GM11168 (cell line): Measurements from ENCODE around the gene IL1RAPL2.
"Not testable (repeated sequence)": the region's sequence is repeated elsewhere in the genome, so short reads cannot be mapped to it uniquely, and the experiment has no call there.

ENCODE experiments used
- in situ Hi-C: fragments of 300-500 bp; cut with MboI; formaldehyde crosslinking; loops from one replicate; pipeline ENCODE4 v1.12.0; 2022; ENCODE audit warnings: low sequenced_read_pairs; ENCODE audit not compliant: unreplicated experiment

Gene IL1RAPL2

DNA sequence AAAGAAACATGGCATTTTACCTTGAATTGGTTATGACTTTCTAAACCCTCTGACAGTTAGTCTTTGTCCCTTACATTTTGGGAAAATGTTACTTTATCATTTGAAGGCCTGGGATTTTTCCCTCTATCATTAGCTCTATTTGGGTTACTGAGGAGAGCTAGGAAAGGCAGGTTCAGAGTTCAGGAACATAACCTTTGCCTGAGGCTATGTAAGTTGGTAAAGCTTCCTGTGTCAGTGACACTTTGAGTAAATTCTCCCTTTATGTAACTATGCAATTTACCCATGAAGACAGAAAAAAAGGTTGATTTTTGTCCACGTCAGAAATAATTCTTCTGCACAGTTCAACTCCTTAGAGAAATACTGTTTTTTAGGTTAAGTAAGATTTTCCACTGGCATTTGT, 1084.6 kb downstream of the IL1RAPL2 start:
- in situ Hi-C loops: no loop called here

GRCh38 chrX:105650986-105651385, 1085.0 kb downstream of the IL1RAPL2 start:
- in situ Hi-C loops: no loop called here

GRCh38 chrX:105653891-105654290, 1087.9 kb downstream of the IL1RAPL2 start:
- in situ Hi-C loops: no loop called here

DNA sequence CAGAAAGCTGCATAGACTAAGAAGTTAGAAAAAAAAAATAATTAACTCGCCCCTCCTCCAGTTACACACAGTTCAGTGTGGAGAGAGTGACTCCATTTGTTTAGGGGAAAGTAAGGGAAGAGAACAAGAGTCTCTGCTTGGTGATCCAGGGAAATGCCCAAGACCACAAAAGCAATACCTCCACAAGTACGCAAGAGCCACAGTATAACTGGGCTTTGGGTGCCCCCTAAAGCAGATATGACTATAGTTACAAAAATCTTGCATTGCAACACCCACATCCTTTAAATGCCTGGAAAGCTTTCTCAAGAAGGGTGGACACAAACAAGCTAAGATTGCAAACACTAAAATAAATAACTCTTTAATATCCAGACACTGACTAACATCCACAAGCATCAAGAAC, 1092.1 kb downstream of the IL1RAPL2 start:
- in situ Hi-C loops: no loop called here

DNA sequence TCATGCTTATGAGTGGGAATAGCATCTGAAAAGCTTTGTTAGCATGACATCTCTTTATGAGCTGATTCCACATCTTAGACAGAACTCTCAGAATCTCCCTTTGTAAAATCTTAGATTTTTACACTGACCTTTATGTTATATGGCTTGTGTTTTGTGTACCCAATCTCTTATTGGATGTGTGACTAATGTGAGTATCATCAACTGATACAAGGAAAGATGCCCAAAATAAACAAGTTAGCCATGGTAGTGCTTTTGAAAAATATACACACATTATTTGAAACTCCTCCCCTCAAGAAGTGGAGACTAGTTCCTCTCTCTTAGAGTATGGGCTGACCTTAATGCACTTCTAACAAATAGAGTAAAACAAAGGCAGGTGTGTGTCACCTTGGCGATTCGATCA, 1096.2 kb downstream of the IL1RAPL2 start:
- in situ Hi-C loops: no loop called here

- in situ Hi-C loops: no loop called here
Observed at GRCh38 chrX:105664243-105664642, 1098.2 kb downstream of the IL1RAPL2 start.

GRCh38 chrX:105684288-105684687, 1118.3 kb downstream of the IL1RAPL2 start:
- in situ Hi-C loops: not testable (repeated sequence)

GRCh38 chrX:105694839-105695238, 1128.8 kb downstream of the IL1RAPL2 start:
- in situ Hi-C loops: no loop called here

DNA sequence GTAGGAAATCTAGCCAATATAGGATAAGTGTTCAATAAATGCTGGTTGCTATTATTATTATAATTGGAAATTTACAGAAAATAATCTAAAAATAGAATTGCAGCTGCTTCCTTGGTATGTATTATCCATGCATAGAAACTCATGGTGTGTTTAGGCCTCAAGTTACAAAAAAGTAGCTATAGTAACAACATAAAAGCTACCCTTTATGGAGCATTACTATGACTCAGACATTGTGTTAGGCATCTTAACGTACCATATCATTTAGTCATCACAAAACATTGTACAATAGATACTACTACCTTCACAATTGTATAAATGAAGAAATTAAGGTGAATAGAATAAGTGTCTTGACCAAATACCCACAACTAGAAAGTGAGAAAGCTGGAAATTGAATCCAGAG, 1129.5 kb downstream of the IL1RAPL2 start:
- in situ Hi-C loops: no loop called here

GRCh38 chrX:105696870-105697269, 1130.9 kb downstream of the IL1RAPL2 start:
- in situ Hi-C loops: no loop called here

- in situ Hi-C loops: no loop called here
Observed at GRCh38 chrX:105697984-105698781, 1132.2 kb downstream of the IL1RAPL2 start.

DNA sequence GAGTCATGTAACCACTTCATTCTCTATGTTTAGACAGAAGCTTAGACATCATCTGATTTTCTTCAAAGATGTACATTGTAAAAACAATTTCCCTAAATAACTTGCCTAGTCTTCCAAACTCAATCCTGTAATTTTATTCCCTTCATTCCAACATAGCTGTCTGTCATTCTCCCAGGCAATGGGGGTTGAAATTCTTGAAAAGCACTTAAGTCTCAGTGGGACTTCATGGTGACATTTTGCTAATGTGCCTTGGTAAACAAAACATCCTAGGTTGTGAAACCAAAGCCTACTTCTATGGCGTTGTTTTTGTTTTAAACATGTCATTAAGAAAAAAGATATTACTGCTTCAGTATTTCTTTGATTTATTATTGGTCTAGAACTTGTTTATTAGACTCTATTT, 1134.3 kb downstream of the IL1RAPL2 start:
- in situ Hi-C loops: no loop called here

DNA sequence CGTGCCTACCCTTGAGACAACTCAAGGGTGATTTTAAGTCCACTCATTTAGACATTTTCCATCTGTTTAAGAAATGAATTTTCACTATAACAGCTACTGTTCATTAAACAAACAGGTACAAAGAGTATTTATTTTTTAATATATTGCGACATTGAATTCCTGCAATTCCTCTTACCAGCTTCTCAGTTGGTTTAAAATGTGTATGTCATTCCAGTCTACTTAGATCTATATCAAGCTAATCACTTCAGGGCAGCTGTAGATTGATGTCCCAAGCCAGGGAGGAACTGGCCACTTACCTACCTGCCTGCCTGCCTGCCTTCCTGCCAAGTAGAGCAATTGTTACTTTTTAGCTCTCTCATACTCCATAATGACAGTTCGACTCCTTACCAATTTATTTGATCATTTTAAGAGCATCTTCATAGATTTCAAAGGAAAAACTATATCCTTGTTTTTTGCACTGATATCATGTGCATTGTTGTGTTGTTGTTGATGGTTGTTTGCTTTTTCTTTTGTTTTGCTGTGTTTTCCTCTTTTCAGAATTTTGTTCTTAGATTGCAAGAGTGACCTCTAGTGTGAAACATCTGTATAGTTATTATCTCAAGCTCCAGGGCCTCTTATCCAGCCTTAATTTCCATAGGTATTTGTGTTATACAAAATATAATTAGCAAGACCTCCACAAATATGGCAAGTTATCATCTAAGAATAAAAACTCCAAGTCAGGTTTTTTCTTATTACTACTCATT, 1135.5 kb downstream of the IL1RAPL2 start:
- in situ Hi-C loops: no loop called here

- in situ Hi-C loops: no loop called here
Observed at GRCh38 chrX:105703876-105704275, 1137.9 kb downstream of the IL1RAPL2 start.

- in situ Hi-C loops: no loop called here
Observed at GRCh38 chrX:105706041-105706440, 1140.0 kb downstream of the IL1RAPL2 start.

GRCh38 chrX:105711805-105712204, 1145.8 kb downstream of the IL1RAPL2 start:
- in situ Hi-C loops: no loop called here

- in situ Hi-C loops: no loop called here
Observed at GRCh38 chrX:105715746-105716145, 1149.7 kb downstream of the IL1RAPL2 start.

GRCh38 chrX:105723966-105724735, 1158.2 kb downstream of the IL1RAPL2 start:
- in situ Hi-C loops: no loop called here

DNA sequence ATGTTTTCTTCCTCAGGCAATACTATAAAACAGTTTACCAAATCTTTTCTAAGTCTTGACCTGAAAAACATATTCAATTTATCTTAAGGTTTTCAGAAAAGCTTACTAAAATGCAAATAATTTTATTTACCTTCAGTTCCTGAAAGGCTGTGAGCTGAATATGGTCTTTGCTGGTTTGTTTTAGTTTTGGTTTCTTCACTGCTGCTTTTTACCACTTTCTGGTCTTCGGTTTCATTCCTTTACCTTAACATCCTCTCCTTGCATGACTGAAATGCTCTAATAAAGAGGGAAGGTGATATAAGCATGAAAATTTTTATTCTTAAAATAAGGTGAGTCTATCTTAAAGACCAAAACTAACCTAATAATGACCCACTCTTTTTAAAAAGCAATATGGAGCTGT, 1159.2 kb downstream of the IL1RAPL2 start:
- in situ Hi-C loops: no loop called here

GRCh38 chrX:105738162-105738561, 1172.2 kb downstream of the IL1RAPL2 start:
- in situ Hi-C loops: no loop called here

GRCh38 chrX:105744291-105744690, 1178.3 kb downstream of the IL1RAPL2 start:
- in situ Hi-C loops: no loop called here
